Measurements from ENCODE around the gene NECTIN1.

NECTIN1 gene

DNA sequence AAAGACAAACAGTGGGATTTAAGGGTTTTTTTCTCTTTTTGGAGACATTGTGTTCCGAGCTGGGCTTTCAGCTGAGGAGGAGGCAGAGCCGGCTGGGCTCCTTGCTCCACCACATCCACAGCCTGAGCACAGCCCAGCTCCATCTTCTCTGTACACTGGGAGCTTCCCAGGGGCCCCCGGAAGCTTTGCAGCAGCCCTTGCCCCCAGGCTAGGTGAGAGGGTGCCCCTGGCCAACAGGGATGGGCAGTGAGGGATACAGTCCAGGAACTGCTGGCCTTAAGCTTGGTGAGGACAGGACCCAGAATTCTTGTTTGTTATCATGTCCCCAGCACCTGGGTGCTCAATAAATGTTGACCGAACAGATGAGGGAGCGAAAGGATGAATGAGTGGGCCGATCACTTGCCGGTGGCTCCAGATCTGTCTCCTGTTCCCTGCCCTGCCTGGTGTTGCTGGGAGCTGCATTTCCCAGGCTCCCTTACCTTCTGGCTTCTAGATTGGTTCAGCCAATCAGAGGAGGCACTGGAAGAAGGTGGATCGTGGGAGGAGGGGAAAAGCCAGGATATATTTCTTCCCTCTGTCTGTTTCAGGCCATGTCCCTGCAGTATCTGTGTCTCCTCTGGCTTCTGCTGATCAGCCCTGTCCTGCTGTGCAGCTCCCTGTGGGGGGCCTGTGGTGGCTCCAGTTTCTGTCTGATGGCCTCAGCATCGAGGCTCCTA is 26.5 kb upstream of the NECTIN1 start:
- Histone ChIP-seq H3K36me3 (ENCODE audit: control insufficient read depth in 5 of 5, insufficient read depth in 5 of 5, low read length in 5 of 5) (no peaks in the 10 kb centered on the region), H3K27ac (ENCODE audit: low read depth, low read length) (no peak overlapping the region), H3K9me3 (ENCODE audit: control insufficient read depth in 5 of 5, low read length in 5 of 5) (no peaks in the 10 kb centered on the region), H3K9ac (ENCODE audit: low read length in 5 of 5) (no peak overlapping the region), H3K27me3 (ENCODE audit: control insufficient read depth in 5 of 5, insufficient read depth in 4 of 5, low read length in 5 of 5) (peaks cover 0 to 26% (median 20%) of the 10 kb centered on the region in 5 donors), H3K4me3 (ENCODE audit: low read depth in 1 of 5, low read length in 5 of 5) (no peak overlapping the region), H3K4me1 (ENCODE audit: control insufficient read depth in 5 of 5, insufficient read depth in 5 of 5, low read length in 5 of 5) (no peaks in the 10 kb centered on the region)

GRCh38 chr11:119754656-119755355 is 25.8 kb upstream of the NECTIN1 start:
- H3K9me3 ChIP-seq (ENCODE audit: control insufficient read depth in 5 of 5, low read length in 5 of 5) = no peaks in the 10 kb centered on the region
- H3K4me3 ChIP-seq (ENCODE audit: low read depth in 1 of 5, low read length in 5 of 5) = no peak overlapping the region
- H3K9ac ChIP-seq (ENCODE audit: low read length in 5 of 5) = no peak overlapping the region
- no peaks in the 10 kb centered on the region for H3K4me1 ChIP-seq (ENCODE audit: control insufficient read depth in 5 of 5, insufficient read depth in 5 of 5, low read length in 5 of 5)
- no peak overlapping the region for H3K27ac ChIP-seq (ENCODE audit: low read depth, low read length)
- H3K36me3 ChIP-seq (ENCODE audit: control insufficient read depth in 5 of 5, insufficient read depth in 5 of 5, low read length in 5 of 5) = no peaks in the 10 kb centered on the region
- peaks cover 4 to 33% (median 24%) of the 10 kb centered on the region in 5 donors for H3K27me3 ChIP-seq (ENCODE audit: control insufficient read depth in 5 of 5, insufficient read depth in 4 of 5, low read length in 5 of 5)

GRCh38 chr11:119754199-119754598 is 25.2 kb upstream of the NECTIN1 start:
- Histone ChIP-seq H3K9me3 (ENCODE audit: control insufficient read depth in 5 of 5, low read length in 5 of 5) (no peaks in the 10 kb centered on the region), H3K27ac (ENCODE audit: low read depth, low read length) (no peak overlapping the region), H3K4me3 (ENCODE audit: low read depth in 1 of 5, low read length in 5 of 5) (no peak overlapping the region), H3K4me1 (ENCODE audit: control insufficient read depth in 5 of 5, insufficient read depth in 5 of 5, low read length in 5 of 5) (no peaks in the 10 kb centered on the region), H3K9ac (ENCODE audit: low read length in 5 of 5) (no peak overlapping the region), H3K27me3 (ENCODE audit: control insufficient read depth in 5 of 5, insufficient read depth in 4 of 5, low read length in 5 of 5) (peaks cover 4 to 35% (median 26%) of the 10 kb centered on the region in 5 donors), H3K36me3 (ENCODE audit: control insufficient read depth in 5 of 5, insufficient read depth in 5 of 5, low read length in 5 of 5) (no peaks in the 10 kb centered on the region)

- Histone ChIP-seq H3K9ac (ENCODE audit: low read length in 5 of 5) (no peak overlapping the region), H3K27me3 (ENCODE audit: control insufficient read depth in 5 of 5, insufficient read depth in 4 of 5, low read length in 5 of 5) (peaks cover 4 to 43% (median 31%) of the 10 kb centered on the region in 5 donors), H3K9me3 (ENCODE audit: control insufficient read depth in 5 of 5, low read length in 5 of 5) (no peaks in the 10 kb centered on the region), H3K4me3 (ENCODE audit: low read depth in 1 of 5, low read length in 5 of 5) (no peak overlapping the region), H3K27ac (ENCODE audit: low read depth, low read length) (no peak overlapping the region), H3K4me1 (ENCODE audit: control insufficient read depth in 5 of 5, insufficient read depth in 5 of 5, low read length in 5 of 5) (no peaks in the 10 kb centered on the region), H3K36me3 (ENCODE audit: control insufficient read depth in 5 of 5, insufficient read depth in 5 of 5, low read length in 5 of 5) (no peaks in the 10 kb centered on the region)
Observed at GRCh38 chr11:119752946-119753345, 23.9 kb upstream of the NECTIN1 start.

DNA sequence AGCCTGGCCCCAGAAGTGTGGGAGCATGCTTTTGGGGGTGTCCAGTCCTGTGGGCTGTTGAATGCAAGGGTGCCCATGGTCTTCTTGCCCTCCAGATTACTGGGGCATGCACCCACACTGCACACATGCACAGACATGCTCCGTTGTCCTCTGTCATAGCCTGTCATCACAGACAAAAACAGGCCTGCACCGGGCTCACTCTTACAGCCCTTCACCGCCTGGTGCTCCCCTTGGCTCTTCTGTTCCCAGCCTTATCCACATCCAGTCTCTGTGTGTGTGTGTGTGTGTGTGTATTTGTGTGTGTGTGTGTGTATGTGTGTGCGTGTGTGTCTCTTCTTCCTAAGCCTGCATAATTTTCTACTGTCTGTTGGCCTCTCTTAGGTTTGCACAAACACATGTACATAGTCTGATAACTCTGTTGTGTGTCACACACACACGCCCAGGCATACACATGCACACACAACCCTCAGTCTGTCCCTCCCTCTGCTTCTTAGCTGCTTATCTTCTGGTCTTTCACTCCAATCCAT is 23.4 kb upstream of the NECTIN1 start:
- H3K9ac ChIP-seq (ENCODE audit: low read length in 5 of 5) = no peak overlapping the region
- H3K4me3 ChIP-seq (ENCODE audit: low read depth in 1 of 5, low read length in 5 of 5) = no peak overlapping the region
- H3K36me3 ChIP-seq (ENCODE audit: control insufficient read depth in 5 of 5, insufficient read depth in 5 of 5, low read length in 5 of 5) = no peaks in the 10 kb centered on the region
- no peaks in the 10 kb centered on the region for H3K4me1 ChIP-seq (ENCODE audit: control insufficient read depth in 5 of 5, insufficient read depth in 5 of 5, low read length in 5 of 5)
- no peak overlapping the region for H3K27ac ChIP-seq (ENCODE audit: low read depth, low read length)
- peaks cover 4 to 48% (median 31%) of the 10 kb centered on the region in 5 donors for H3K27me3 ChIP-seq (ENCODE audit: control insufficient read depth in 5 of 5, insufficient read depth in 4 of 5, low read length in 5 of 5)
- H3K9me3 ChIP-seq (ENCODE audit: control insufficient read depth in 5 of 5, low read length in 5 of 5) = no peaks in the 10 kb centered on the region

GRCh38 chr11:119750056-119750455 is 21.1 kb upstream of the NECTIN1 start:
- Histone ChIP-seq H3K27ac (ENCODE audit: low read depth, low read length) (no peak overlapping the region), H3K36me3 (ENCODE audit: control insufficient read depth in 5 of 5, insufficient read depth in 5 of 5, low read length in 5 of 5) (no peaks in the 10 kb centered on the region), H3K27me3 (ENCODE audit: control insufficient read depth in 5 of 5, insufficient read depth in 4 of 5, low read length in 5 of 5) (peaks cover 4 to 48% (median 33%) of the 10 kb centered on the region in 5 donors), H3K4me1 (ENCODE audit: control insufficient read depth in 5 of 5, insufficient read depth in 5 of 5, low read length in 5 of 5) (no peaks in the 10 kb centered on the region), H3K4me3 (ENCODE audit: low read depth in 1 of 5, low read length in 5 of 5) (no peak overlapping the region), H3K9me3 (ENCODE audit: control insufficient read depth in 5 of 5, low read length in 5 of 5) (no peaks in the 10 kb centered on the region), H3K9ac (ENCODE audit: low read length in 5 of 5) (no peak overlapping the region)

DNA sequence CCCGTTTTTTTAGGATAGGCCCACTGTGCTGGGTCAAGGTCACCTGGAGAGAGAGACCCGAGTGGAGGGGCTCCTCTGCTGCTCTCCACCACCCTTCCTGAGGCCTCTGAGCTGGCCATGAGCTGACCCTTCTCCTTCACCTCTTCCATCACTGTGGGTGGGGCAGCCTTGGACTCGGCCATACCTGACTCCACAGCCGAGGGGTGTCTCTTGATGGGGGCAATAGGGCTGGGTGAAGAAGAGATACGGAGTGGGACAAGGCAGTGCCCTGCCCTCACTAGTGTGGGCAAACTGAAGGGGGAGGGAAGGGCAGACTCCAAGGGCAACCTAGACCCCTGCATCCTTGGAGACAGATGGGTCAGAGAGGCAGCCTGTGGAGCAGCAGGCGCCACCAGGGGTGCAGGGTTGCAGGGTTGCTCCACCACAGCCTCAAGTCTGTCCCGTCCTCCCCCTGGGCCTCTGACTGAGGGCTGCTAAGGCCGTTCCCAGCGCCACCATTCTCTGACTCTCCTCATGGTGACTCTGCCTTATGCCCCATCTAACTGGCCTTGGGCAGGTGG is 20.1 kb upstream of the NECTIN1 start:
- Histone ChIP-seq H3K4me3 (ENCODE audit: low read depth in 1 of 5, low read length in 5 of 5) (no peak overlapping the region), H3K4me1 (ENCODE audit: control insufficient read depth in 5 of 5, insufficient read depth in 5 of 5, low read length in 5 of 5) (no peaks in the 10 kb centered on the region), H3K9me3 (ENCODE audit: control insufficient read depth in 5 of 5, low read length in 5 of 5) (no peaks in the 10 kb centered on the region), H3K27me3 (ENCODE audit: control insufficient read depth in 5 of 5, insufficient read depth in 4 of 5, low read length in 5 of 5) (peaks cover 4 to 52% (median 30%) of the 10 kb centered on the region in 5 donors), H3K9ac (ENCODE audit: low read length in 5 of 5) (no peak overlapping the region), H3K27ac (ENCODE audit: low read depth, low read length) (no peak overlapping the region), H3K36me3 (ENCODE audit: control insufficient read depth in 5 of 5, insufficient read depth in 5 of 5, low read length in 5 of 5) (no peaks in the 10 kb centered on the region)

DNA sequence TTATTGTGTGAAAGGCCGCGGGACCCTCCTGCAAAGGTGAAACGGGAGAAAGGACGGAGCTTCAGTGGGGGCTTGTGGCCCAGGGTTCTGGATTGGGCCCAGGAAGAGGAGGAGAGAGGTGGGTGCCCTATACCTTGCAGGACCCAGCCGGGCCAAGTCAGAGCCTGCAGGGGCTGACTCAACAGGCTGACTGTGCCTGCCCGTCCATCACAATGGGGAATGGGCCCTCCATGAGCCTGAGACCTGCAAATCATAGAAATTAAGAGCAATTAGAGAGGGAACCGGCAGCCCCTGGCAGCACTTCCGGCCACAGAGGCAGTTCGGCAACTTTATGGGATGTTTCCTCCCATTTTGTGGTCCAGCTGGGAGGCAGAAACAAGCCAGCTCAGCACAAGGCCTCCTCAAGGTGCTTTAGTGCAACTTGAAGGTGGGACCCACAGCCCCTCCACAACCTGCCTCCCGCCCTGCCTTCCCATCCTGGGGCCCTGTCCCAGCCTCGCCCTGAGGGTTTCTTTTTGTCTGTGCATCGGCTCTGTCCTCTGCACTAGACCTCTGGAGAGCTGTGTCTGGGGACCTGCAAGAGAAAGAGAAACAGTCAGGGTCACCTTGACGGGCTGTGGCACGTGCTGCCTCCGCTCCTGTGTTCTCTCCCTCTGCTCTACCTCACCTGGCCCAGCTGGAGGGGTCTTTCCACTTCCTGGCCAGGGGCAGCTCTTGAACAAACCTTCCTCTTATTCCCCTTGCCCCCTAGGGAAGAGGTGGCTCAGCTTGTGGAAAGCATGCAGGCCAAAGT is 19.1 kb upstream of the NECTIN1 start:
- no peak overlapping the region for H3K9ac ChIP-seq (ENCODE audit: low read length in 5 of 5)
- H3K27ac ChIP-seq (ENCODE audit: low read depth, low read length) = no peak overlapping the region
- no peak overlapping the region for H3K4me3 ChIP-seq (ENCODE audit: low read depth in 1 of 5, low read length in 5 of 5)
- no peaks in the 10 kb centered on the region for H3K4me1 ChIP-seq (ENCODE audit: control insufficient read depth in 5 of 5, insufficient read depth in 5 of 5, low read length in 5 of 5)
- H3K27me3 ChIP-seq (ENCODE audit: control insufficient read depth in 5 of 5, insufficient read depth in 4 of 5, low read length in 5 of 5) = peaks cover 8 to 51% (median 27%) of the 10 kb centered on the region in 5 donors
- H3K36me3 ChIP-seq (ENCODE audit: control insufficient read depth in 5 of 5, insufficient read depth in 5 of 5, low read length in 5 of 5) = no peaks in the 10 kb centered on the region
- no peaks in the 10 kb centered on the region for H3K9me3 ChIP-seq (ENCODE audit: control insufficient read depth in 5 of 5, low read length in 5 of 5)

DNA sequence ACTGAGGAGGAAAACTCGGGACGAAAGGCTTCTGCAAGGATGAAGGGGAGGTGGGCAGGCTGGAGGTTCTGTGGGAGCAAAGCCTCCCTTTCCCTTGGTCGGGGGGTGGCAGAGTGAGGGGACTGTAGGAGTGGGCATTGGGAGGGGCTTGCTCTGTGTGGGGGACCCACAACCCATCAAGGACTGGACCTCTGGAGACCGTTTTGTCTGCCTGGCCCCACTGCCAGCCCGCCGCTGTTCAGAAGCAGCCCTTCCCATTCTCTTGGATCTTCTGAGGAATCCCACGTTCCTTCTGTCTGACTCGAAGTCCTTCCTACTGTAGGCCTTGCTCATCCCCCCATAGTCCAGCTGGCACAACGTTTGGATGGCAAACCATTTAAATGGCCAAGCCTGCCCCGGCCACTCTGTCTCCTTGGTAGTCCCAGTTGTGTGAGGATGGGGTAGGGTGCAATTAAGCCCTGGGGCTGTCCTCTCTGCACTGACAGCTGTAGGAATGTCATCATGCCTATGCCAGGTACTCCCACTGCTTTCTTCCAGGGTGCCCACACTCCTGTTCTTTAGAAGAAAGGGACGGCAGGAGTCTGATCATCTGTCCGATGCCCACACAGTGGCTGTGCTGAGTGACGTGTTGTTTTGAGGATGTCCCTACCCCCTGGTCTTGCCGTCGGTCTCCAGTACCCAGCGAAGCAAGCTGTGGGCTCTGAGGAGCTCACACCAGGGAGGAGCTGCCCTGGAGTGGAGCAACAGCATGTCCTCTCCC is 17.0 kb upstream of the NECTIN1 start:
- H3K27me3 ChIP-seq (ENCODE audit: control insufficient read depth in 5 of 5, insufficient read depth in 4 of 5, low read length in 5 of 5) = peaks cover 22 to 53% (median 41%) of the 10 kb centered on the region in 5 donors
- H3K4me3 ChIP-seq (ENCODE audit: low read depth in 1 of 5, low read length in 5 of 5) = no peak overlapping the region
- no peak overlapping the region for H3K9ac ChIP-seq (ENCODE audit: low read length in 5 of 5)
- peaks cover 0 to 11% (median 5%) of the 10 kb centered on the region in 5 donors for H3K4me1 ChIP-seq (ENCODE audit: control insufficient read depth in 5 of 5, insufficient read depth in 5 of 5, low read length in 5 of 5)
- H3K36me3 ChIP-seq (ENCODE audit: control insufficient read depth in 5 of 5, insufficient read depth in 5 of 5, low read length in 5 of 5) = no peaks in the 10 kb centered on the region
- no peak overlapping the region for H3K27ac ChIP-seq (ENCODE audit: low read depth, low read length)
- no peaks in the 10 kb centered on the region for H3K9me3 ChIP-seq (ENCODE audit: control insufficient read depth in 5 of 5, low read length in 5 of 5)

Measured in subcutaneous abdominal adipose tissue (tissue), 5 donors.